ENCODE results near the gene MRFAP1.

DNA sequence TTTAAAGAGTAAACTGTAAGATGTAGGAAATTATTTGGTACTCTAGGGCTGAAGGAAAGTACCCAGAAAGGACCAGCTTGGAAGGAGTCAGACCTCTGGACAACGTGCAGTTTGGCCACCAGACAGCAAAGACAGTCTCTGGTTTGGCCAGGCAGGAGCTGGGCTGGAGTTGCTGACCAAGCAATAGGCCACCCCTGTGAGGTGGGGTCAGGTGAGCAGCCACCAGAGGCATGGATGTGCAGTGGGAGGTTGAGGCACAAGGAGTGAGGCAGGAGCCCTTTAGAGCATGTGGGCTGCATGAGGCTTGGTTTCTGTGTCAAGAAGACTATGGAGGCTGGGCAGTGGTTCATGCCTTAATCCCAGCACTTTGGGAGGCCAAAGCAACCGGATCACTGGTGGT is 17.7 kb upstream of the MRFAP1 start:
- no peak for TF ChIP-seq POLR2A (IDR thresholded peaks at IDR 0.05; ENCODE audit: low read depth)
- TF ChIP-seq, protein P1, sequence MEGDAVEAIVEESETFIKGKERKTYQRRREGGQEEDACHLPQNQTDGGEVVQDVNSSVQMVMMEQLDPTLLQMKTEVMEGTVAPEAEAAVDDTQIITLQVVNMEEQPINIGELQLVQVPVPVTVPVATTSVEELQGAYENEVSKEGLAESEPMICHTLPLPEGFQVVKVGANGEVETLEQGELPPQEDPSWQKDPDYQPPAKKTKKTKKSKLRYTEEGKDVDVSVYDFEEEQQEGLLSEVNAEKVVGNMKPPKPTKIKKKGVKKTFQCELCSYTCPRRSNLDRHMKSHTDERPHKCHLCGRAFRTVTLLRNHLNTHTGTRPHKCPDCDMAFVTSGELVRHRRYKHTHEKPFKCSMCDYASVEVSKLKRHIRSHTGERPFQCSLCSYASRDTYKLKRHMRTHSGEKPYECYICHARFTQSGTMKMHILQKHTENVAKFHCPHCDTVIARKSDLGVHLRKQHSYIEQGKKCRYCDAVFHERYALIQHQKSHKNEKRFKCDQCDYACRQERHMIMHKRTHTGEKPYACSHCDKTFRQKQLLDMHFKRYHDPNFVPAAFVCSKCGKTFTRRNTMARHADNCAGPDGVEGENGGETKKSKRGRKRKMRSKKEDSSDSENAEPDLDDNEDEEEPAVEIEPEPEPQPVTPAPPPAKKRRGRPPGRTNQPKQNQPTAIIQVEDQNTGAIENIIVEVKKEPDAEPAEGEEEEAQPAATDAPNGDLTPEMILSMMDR (IDR thresholded peaks at IDR 0.05), result no peak
- no peak for TF ChIP-seq POLR2AphosphoS5 (IDR thresholded peaks at IDR 0.05)
